Astrocyte (in vitro differentiated cells and primary cell): Measurements from ENCODE around the gene SLC22A31.

ENCODE experiments used
- EZH2 ChIP-seq: IDR thresholded peaks from 2 replicates; pipeline ENCODE4 v1.6.1; 2012; ENCODE audit warnings: mild to moderate bottlenecking, low read length, inconsistent platforms; ENCODE audit not compliant: insufficient read depth
- TF ChIP-seq, protein P1 (sequence below): IDR thresholded peaks from 2 replicates; pipeline ENCODE4 v1.5.1; 2011; ENCODE audit warnings: low read depth, mild to moderate bottlenecking, inconsistent platforms, low read length, moderate library complexity; ENCODE audit not compliant: insufficient read depth

DNA sequence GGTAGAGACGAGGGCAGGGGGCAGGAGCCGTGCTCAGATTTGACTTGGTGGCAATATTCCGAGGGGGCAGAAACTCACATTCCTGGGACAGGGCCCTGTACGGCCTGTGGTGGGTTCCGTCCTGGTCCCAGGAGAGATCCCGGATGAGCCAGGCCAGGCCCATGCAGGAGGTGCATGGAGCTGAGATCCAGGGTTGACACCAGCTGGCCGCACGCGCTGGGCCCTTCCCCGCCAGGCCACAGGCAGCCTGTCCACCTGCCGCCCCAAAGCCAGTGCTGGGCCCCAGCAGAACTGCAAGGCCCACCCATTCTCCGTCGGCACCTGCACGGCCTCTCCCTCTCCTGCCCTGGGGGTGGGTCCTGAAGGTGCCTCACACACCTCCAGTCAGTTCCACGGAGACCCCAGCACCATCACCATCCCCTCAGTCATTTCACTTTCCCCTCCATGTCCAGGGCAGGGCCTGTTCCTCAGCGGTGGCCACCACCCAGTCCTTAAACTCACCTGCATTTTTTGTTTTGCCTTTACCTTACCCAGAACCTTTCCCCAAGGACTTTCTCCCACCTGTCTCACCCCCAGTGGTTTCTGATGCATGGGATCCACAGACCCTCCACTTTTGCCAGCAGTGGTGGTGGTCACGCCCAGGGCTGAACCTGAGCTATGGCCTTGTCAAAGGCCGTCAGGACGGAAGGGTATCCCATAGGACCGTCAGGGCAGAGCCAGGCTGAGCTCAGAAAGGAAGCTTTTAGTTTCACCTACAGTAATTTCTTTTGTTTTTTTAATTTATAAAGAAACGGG is 53.9 kb downstream of the SLC22A31 start:
- TF ChIP-seq, protein P1, sequence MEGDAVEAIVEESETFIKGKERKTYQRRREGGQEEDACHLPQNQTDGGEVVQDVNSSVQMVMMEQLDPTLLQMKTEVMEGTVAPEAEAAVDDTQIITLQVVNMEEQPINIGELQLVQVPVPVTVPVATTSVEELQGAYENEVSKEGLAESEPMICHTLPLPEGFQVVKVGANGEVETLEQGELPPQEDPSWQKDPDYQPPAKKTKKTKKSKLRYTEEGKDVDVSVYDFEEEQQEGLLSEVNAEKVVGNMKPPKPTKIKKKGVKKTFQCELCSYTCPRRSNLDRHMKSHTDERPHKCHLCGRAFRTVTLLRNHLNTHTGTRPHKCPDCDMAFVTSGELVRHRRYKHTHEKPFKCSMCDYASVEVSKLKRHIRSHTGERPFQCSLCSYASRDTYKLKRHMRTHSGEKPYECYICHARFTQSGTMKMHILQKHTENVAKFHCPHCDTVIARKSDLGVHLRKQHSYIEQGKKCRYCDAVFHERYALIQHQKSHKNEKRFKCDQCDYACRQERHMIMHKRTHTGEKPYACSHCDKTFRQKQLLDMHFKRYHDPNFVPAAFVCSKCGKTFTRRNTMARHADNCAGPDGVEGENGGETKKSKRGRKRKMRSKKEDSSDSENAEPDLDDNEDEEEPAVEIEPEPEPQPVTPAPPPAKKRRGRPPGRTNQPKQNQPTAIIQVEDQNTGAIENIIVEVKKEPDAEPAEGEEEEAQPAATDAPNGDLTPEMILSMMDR = no peak
- no peak for TF ChIP-seq EZH2
